ENCODE measurements around the gene SPHK1.

GRCh38 chr17:76357597-76358158 lies 26.7 kb upstream of the SPHK1 start:
- no peak for TF ChIP-seq POLR2A (IDR thresholded peaks at IDR 0.05; ENCODE audit: low read length)
- no peak for TF ChIP-seq GATA1 (IDR thresholded peaks at IDR 0.05; ENCODE audit: low read depth, low read length)
